ENCODE data around the gene MYBPHL.
"Not testable (repeated sequence)": the region's sequence is repeated elsewhere in the genome, so short reads cannot be mapped to it uniquely, and the experiment has no call there.

The MYBPHL gene

DNA sequence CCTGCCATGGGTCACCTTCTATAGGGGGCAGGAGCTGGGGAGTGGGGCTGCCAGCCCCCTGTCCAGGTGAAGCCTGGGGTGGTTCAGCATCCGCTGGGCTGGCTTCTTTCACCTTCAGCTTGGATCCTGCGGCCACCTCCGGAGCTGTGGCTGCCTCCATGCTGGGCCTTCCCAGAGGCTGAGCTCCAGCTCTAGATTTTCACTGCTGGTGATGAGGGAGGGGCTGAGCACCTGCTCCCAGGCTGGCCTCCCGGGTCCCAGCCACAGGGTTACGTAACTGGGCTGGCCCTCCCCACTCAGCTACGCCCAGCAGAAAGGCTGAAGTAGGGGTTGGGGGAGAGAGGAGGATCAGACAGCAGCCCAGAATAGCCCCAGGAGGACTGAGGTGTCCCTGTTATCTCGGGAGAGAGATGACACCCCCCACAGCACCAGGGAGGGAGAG, at the start of gene MYBPHL:
Gene MYBPHL, minus strand, starts transcription at position 180 of the 442 bp plus-strand sequence. Its CDS starts 20 bp downstream, at position 160.
- no peak for DNase-seq

DNA sequence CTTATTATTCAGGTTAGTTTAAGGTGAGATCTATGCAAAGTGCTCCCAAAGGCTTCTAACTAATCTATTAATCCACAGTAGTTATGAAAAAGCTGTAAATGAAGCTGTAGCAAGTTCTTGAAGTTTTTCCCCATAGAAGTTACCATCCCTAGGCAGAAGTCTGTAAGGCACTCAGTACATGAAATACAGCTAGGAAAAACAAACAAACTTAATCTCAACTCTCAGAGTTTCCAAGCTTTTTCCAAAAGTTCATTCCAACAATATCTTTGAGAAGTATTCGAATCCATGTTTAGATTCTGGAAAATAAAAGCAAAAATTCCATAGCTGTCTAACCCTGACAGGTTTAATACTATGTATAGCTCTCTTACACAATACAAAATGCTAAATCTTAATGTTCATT, 49.7 kb upstream of the MYBPHL start:
- DNase-seq, result no peak

- no peak for DNase-seq
These were observed 48.1 kb upstream of the MYBPHL start for GRCh38 chr1:109354929-109355328.

DNA sequence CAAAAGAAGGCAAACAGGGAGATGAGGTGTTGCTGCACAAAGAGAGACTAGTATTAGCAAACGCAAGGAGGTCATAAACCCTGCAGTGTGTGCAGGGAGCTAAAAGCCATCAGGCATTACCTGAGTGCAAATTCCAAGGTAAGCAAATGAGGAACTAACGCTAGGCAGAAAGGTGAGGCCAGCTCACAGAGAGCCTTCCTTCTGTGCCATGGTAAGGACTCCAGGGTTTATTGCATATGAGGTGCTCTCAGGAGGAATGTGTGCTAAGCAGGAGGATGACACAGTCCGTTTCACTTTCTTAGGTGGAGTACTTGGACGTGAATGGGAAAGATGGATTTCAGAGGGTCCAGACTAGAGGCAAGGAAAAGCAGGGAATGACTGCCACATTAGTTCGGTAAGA, 44.6 kb upstream of the MYBPHL start:
- no peak for DNase-seq

DNA sequence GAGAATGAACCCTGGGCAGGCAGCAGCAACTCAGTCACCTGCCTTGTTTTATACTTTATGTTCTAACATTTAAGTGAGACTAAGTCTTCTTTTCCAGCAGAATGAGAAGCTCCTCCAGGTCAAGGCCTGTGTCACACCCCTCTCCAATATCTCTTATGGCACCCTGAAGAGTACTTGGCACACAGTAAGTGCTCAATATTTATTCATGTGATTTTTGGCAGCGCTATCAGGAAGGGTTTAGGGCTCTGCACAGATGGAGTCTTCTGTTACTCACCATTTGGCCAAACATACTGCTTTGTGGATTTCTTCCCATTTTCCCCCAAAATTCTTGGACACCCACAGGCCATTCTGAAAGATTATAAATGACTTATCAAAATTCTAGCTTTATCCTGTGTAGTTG, 43.8 kb upstream of the MYBPHL start:
- no peak for DNase-seq

GRCh38 chr1:109350182-109350581, 43.4 kb upstream of the MYBPHL start:
- DNase-seq, result no peak

GRCh38 chr1:109347511-109347910, 40.7 kb upstream of the MYBPHL start:
- DNase-seq, result no peak

DNA sequence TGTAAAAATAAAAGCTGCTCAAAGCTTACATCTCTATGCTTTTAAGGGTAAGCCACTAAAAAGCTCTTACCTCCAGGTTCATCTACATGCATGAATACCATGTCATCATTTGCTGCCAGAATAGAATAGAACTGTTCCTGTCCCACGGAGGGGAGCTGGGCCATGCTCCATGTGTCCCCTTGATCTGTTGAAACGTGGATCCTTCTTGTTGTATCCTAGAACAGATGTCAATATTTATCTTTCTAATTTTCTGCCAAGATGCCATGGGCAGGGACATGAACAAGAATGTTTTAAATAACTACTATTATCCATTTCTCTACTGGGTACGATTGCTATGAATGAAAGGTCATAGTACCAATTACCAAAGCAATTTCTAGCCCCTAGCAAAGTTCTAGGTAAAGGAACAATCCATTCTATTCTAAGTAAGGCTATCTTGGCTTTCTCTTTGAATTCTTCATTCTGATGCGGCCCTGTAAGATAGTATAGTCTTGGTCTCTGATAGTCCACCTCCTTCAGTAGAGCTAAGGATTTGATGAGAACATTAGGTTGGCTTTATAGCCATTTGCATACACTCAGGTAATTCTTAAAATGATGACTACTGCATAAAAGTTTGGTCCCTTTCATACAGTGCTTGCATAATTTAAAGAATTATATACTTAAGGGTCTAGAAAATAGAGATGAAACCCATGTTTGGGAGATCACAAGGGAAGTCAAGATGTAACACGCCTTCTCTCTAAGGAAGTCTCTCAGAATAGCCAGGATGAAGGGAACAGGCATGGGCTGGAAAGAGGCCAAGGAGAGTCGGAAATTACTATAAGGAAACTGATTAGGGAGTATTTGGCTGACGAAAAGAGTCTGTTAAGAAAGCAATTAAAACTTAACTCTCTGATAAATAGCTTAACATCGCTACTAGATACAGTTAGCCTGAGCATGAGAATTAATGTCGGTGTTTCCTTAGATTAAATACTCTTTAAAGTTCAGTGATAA, 35.4 kb upstream of the MYBPHL start:
- DNase-seq, result no peak

GRCh38 chr1:109338608-109339007, 31.8 kb upstream of the MYBPHL start:
- DNase-seq, result no peak

- no peak for DNase-seq
These were observed 31.3 kb upstream of the MYBPHL start for GRCh38 chr1:109338091-109338490.

DNA sequence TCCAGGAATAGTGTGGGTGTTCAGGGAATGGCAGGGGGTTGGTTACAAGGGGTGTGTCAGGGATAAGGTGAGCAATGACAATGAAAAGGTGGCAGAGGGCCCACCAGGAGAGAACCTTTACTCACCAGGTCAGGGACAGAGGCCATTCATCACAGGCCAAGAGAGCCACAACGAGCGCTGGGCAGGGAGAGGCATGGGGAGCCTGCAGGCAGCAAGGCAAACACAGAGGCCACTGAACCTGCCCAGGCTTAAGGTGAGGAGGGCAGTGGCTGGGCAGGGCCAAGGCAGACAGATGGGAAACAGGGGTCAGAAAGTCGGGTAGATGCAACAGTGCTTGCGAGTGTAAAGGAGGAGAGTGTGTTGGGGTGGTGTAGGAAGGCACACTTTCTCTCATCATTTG, 28.3 kb upstream of the MYBPHL start:
- no peak for DNase-seq

GRCh38 chr1:109331113-109331512, 24.3 kb upstream of the MYBPHL start:
- DNase-seq, result no peak

DNA sequence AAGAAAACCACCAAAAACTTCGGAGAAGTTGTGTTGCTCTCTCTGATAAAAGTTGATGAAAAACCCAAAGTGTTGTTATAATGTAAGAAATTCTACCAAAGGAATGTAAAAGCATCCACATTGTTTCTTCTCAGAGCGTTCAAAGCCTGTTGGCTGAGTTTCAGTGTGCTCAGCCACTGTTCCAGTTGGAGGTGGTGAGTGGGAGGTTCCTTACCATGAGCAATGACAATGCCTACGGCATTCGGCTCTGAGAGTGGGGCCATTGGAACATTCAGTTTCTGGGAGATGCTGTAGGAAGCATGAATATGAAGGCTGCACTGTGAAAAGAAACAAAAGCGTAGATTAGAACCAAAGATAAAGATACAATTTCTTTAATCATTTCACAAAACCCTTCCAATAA, 20.5 kb upstream of the MYBPHL start:
- no peak for DNase-seq

- DNase-seq, result no peak
These were observed 16.2 kb upstream of the MYBPHL start for GRCh38 chr1:109322974-109323373.

GRCh38 chr1:109319114-109319513, 12.3 kb upstream of the MYBPHL start:
- no peak for DNase-seq

DNA sequence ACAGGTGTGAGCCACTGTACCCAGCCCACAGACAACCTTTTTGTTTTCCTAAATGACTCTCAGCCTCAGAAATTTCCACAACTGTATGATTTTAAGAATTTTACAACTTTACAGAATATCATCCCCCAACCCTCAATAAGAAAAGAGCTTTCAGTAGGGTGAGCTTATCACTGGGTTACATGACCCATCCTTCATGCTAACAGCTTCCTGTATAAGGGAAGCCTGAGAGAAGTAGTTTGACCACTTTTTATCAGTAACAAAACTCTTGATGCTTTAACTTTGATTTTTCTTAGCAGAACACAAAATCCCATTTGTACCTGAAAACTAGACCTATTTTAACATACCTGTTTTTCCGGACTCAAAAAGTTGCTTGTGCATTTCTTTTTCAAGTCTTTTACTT, 9.7 kb upstream of the MYBPHL start:
- no peak for DNase-seq

GRCh38 chr1:109315288-109315687, 8.5 kb upstream of the MYBPHL start:
- DNase-seq, result no peak

DNA sequence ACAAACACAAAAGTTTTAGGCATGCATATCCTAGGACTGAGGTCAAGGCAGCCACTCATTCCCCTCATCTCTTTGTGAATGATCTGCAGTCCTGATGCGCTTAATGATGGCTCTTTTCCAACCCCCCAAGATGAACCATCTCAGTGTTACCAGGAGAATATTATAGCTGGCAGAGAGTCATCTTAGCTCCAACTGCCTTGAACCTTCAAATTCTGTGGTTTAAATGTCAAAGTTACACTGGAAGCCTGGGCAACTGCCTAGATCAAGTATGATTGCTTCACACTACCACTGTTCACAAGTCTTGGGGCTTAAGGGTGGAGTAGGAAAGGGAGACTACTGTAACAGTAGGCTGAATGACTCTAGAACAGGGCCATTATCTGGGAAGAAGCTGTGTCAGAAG, 8.0 kb upstream of the MYBPHL start:
- DNase-seq, result no peak

GRCh38 chr1:109312978-109313775, 6.4 kb upstream of the MYBPHL start:
- DNase-seq, result no peak

DNA sequence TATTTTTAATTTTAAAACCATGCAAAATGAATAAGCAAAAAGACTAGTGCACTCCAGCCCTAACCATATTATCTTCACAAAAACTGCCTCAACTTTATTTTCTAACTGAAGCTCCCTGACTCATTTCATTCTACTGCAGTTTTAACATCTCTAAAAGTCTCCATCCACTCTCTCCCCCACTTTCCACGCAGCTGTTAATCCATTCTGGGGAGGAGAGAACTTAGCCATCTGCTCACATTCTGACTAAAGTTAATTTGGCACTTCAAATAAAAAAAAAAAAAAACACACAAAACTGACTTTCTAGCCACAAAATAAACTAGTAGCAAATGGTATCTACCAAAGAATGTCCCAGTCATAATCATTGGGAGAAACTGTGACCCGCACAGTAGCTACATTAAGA, 5.4 kb upstream of the MYBPHL start:
- no peak for DNase-seq

DNA sequence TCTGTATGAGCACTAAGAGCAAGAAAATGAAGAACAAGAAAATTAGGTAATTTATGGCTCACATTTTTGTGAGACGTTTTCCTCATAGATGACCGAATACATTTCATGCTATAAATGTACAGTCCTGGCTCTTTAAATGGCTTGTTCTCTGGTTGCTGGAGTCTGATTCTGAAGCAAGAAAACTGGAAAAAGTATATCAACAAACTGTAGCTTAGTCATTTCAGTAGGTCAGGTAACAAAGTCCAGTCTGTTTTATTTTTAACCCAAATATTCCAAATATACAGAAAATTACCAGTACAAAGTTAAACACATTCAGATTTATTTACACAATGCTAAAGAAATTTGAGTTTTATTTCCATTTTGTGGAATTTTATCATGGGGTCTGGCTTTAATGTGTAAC, 2.5 kb upstream of the MYBPHL start:
- no peak for DNase-seq

DNA sequence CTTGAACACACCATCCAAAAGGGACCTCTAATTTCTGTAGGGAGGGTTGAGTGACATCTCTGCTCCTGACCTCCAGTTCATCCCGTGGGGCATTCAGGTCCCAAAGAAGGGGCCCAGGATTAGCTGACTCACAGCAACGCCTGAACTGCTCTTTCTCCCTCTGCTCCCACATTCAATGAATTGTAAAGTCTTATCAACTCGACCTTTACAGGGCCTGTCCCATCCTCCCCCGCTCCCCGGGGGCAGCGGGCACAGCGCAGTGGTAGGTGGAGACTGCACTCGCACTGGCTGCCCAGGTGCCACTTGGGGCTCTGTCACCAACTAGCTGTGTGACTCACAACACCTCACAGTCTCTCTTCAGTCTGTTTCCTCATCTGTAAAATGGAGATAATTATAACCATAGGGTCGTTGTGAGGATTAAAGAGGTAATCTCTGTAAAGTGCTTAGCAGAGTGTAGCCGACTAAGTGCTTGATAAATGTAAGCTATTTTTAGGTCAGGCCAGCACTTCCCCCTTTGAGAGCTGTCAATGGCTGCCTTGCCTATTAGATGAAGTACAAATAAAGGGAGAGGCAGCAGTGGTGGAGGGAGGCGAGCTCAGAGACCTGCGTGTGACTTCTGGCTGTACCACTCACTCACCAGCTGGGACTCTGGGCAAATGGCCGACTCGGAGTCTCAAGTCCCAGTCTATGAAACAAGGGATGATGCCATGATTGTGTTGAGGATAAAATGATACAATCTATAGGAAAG, 637 bp upstream of the MYBPHL start:
- DNase-seq, result no peak

DNA sequence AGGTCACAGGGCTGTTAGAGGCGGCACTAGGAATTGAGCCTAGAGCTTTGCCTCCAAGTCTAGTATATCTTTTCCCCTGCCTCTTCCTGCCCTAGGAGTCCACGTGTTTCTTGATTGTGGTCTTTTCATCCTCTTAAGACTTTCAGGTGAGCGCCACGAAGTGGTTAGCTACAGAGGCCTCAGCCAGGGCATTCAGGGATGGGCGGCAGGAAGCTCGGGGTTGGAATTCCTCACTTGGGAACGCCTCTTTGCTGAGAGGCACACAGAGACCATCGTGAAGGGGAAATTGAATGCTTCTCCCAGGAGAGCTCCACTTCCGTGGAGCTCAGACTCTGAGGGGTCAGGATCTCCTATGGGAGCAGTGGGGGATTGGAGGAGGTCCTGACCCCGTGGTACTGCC, 820 bp downstream of the MYBPHL start:
- not testable (repeated sequence) for DNase-seq

Data from activated naive CD4-positive, alpha-beta T cell (primary cell).